Karpas-422 (cell line): ENCODE results near the gene TNFSF13. TPM values are rescaled to one million over a fixed set of nuclear protein-coding genes. Genes with fewer than 3 reads are reported as not detected.

Experiments used
- DNase-seq: peaks from one replicate; pipeline ENCODE4 v3.0.0-alpha.2; 2015
- H2AFZ ChIP-seq: fragments of 200-600 bp; sonication (generic); 2 replicates; pipeline ENCODE4 v1.6.1; 2014; ENCODE audit warnings: antibody characterized with exemption, low read length, mixed read lengths
- H3K27ac ChIP-seq: fragments of 200-600 bp; sonication (generic); 2 replicates; pipeline ENCODE4 v1.5.1; 2014; ENCODE audit warnings: mild to moderate bottlenecking, low read length, moderate library complexity
- H3K27me3 ChIP-seq: fragments of 200-600 bp; sonication (generic); 2 replicates; pipeline ENCODE4 v1.6.1; 2014; ENCODE audit warnings: low read length, mixed read lengths
- H3K36me3 ChIP-seq: fragments of 200-600 bp; sonication (generic); 2 replicates; pipeline ENCODE4 v1.6.1; 2014; ENCODE audit warnings: low read length, mixed read lengths; ENCODE audit not compliant: insufficient read depth
- H3K4me1 ChIP-seq: fragments of 200-600 bp; sonication (generic); 2 replicates; pipeline ENCODE4 v1.6.1; 2014; ENCODE audit warnings: mild to moderate bottlenecking, low read length, mixed read lengths
- H3K4me2 ChIP-seq: fragments of 200-600 bp; sonication (generic); 2 replicates; pipeline ENCODE4 v1.6.1; 2014; ENCODE audit warnings: low read length, low read depth, mild to moderate bottlenecking; ENCODE audit not compliant: poor library complexity, severe bottlenecking
- H3K4me3 ChIP-seq: fragments of 200-600 bp; sonication (generic); 2 replicates; pipeline ENCODE4 v1.5.1; 2014; ENCODE audit warnings: mild to moderate bottlenecking, antibody characterized with exemption, low read length, mixed read lengths
- H3K79me2 ChIP-seq: fragments of 200-600 bp; sonication (generic); 2 replicates; pipeline ENCODE4 v1.6.1; 2014; ENCODE audit warnings: mild to moderate bottlenecking, low read length, mixed read lengths
- H3K9ac ChIP-seq: fragments of 200-600 bp; sonication (generic); 2 replicates; pipeline ENCODE4 v1.6.0; 2014; ENCODE audit warnings: low read length
- H3K9me2 ChIP-seq: fragments of 200-600 bp; sonication (generic), shearing (Covaris generic); replicated peaks from 2 replicates; pipeline ENCODE4 v1.6.0; 2014; ENCODE audit warnings: mild to moderate bottlenecking, low read length, moderate library complexity; ENCODE audit not compliant: insufficient read depth
- H3K9me3 ChIP-seq: fragments of 300-700, 200-600 bp; sonication (generic); 2 replicates; pipeline ENCODE4 v1.6.1; 2014; ENCODE audit warnings: low read length, mixed read lengths
- H4K20me1 ChIP-seq: fragments of 200-600 bp; sonication (generic); 2 replicates; pipeline ENCODE4 v1.6.1; 2014; ENCODE audit warnings: mild to moderate bottlenecking, antibody characterized with exemption, low read length, low read depth; ENCODE audit not compliant: insufficient read depth
- total RNA-seq: library from RNA; depleted of rRNA; stranded (reverse); fragments of >200 nt; shearing (Covaris generic); gene quantifications from 2 replicates; pipeline ENCODE4 v1.2.3, GENCODE V29; 2014; ENCODE audit warnings: low replicate concordance

TNFSF13 gene
- total RNA-seq, 1 experiment from 2014 or later: 4.0 TPM

DNA sequence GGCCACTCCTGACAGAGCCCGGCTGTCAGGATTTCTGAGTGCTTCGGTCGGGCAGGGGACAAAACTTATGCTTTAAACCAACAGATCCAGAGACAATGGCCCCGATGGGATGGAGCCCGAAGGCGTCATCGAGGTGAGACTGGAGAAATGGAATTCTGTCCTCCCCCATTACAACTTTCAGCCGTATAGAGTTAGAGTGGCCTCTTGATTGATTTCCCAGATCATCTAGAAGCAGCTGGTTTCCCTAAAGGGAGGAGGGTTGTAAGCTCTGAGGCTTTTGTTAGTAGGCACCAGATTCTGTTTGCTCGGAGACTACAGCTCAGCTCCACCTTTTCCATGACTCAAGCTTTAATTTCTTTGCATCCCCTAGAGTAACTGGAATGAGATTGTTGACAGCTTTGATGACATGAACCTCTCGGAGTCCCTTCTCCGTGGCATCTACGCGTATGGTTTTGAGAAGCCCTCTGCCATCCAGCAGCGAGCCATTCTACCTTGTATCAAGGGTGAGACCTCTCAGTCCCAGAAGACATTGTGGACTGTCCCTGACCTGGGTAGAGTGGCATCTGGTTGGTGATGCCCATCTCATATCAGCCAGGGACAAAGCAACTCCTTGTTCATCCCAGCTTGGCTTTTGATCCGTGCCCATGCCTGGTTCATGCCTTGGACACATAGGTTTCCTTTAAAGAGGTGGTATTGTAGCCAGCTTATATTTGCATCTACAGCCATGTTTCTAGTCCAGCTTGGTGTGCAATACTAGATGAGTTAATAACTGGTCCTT lies 15.8 kb downstream of the TNFSF13 start:
- Histone ChIP-seq H3K9ac (peak overlapping the region; percentile 99), H3K9me2 (no peaks in the 10 kb centered on the region), H3K79me2 (peaks cover 38% of the 10 kb centered on the region), H2AFZ (no peak overlapping the region), H3K4me3 (peak overlapping the region; percentile 96), H3K9me3 (no peaks in the 10 kb centered on the region), H3K27me3 (no peaks in the 10 kb centered on the region), H4K20me1 (peaks cover 45% of the 10 kb centered on the region), H3K27ac (peak overlapping the region; percentile 91), H3K36me3 (peaks cover 61% of the 10 kb centered on the region), H3K4me2 (peak overlapping the region; percentile 81), H3K4me1 (peaks cover 61% of the 10 kb centered on the region)
- DNase-seq: no peak

DNA sequence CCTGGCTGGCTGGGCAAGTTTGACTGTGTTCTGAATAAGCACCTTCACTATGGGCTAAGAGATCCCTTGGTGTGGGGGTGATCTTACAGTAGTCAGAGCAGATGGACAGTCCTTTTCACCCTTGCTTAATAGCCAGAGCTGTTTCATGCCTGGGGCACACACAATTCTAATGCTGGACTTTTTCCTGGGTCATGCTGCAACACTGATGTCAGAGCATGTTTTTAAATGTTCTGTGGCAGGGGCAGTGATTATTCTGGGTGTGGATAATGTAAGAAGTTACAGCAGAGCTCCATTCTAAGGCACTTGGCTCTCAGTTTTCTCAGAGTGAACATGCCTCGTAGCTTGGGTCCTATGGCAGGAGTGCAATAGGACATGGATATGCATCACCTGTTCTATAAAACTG lies 16.9 kb downstream of the TNFSF13 start:
- no peak overlapping the region; the same call in 1 of the 2 replicates for H3K27ac ChIP-seq
- H3K9ac ChIP-seq: 0 out of 2 replicates have a peak overlapping the region, but pooled peaks have one; percentile 99
- H3K9me2 ChIP-seq: no peaks in the 10 kb centered on the region
- H3K4me2 ChIP-seq: peak overlapping the region; percentile 81
- H3K9me3 ChIP-seq: no peaks in the 10 kb centered on the region
- DNase-seq: no peak
- H2AFZ ChIP-seq: no peak overlapping the region
- H3K27me3 ChIP-seq: no peaks in the 10 kb centered on the region
- H4K20me1 ChIP-seq: peaks cover 45% of the 10 kb centered on the region
- no peak overlapping the region for H3K4me3 ChIP-seq
- H3K4me1 ChIP-seq: peaks cover 67% of the 10 kb centered on the region
- peaks cover 58% of the 10 kb centered on the region for H3K36me3 ChIP-seq
- peaks cover 38% of the 10 kb centered on the region for H3K79me2 ChIP-seq

DNA sequence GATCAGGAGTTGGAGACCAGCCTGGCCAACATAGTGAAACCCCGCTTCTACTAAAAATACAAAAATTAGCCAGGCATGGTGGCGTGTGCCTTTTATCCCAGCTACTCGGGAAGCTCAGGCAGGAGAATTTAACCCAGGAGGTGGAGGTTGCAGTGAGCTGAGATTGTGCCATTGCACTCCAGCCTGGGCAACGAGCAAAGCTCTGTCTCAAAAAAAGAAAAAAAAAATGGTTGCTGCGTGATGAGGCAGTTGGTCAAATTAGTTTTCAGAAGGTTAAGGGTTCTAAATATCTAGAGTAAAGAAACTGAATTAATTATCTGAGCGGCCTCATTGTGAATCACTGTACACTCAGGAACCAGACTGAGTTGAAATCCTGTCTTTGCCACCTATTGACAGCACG lies 17.4 kb downstream of the TNFSF13 start:
- peaks cover 45% of the 10 kb centered on the region for H4K20me1 ChIP-seq
- H3K9ac ChIP-seq: no peak overlapping the region

DNA sequence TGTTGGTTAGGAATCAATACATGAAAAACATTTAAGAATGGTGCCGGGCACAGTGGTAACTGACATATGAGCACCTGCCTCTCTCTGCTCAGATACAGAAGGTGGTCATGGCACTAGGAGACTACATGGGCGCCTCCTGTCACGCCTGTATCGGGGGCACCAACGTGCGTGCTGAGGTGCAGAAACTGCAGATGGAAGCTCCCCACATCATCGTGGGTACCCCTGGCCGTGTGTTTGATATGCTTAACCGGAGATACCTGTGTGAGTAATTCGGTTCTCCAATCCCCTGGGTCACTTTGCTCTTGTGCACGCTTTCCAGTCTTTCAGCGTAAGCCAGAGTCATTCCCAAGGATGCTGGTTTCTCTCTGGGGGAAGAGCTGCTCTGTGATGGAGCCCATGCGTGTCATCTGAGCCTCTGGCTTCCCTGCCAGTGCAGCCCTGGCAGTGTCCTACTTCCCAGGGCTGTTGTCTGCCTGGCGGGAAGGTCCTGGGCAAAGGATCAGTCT lies 17.9 kb downstream of the TNFSF13 start:
- Histone ChIP-seq H3K4me2 (no peak overlapping the region), H3K9me3 (no peaks in the 10 kb centered on the region), H3K4me1 (peaks cover 62% of the 10 kb centered on the region), H3K79me2 (peaks cover 34% of the 10 kb centered on the region), H3K4me3 (no peak overlapping the region), H3K27ac (no peak overlapping the region), H3K9me2 (no peaks in the 10 kb centered on the region), H3K36me3 (peaks cover 56% of the 10 kb centered on the region), H3K27me3 (no peaks in the 10 kb centered on the region), H3K9ac (no peak overlapping the region), H2AFZ (no peak overlapping the region), H4K20me1 (peaks cover 45% of the 10 kb centered on the region)
- DNase-seq: no peak

More for the DNA sequence above, 17.4 kb downstream of the TNFSF13 start:
- H3K4me3 ChIP-seq: no peak overlapping the region
- peaks cover 56% of the 10 kb centered on the region for H3K36me3 ChIP-seq
- no peak for DNase-seq
- H2AFZ ChIP-seq: no peak overlapping the region
- H3K4me1 ChIP-seq: peaks cover 67% of the 10 kb centered on the region
- H3K79me2 ChIP-seq: peaks cover 38% of the 10 kb centered on the region
- no peaks in the 10 kb centered on the region for H3K9me3 ChIP-seq
- no peak overlapping the region for H3K27ac ChIP-seq
- no peaks in the 10 kb centered on the region for H3K27me3 ChIP-seq
- H3K4me2 ChIP-seq: peak overlapping the region; percentile 81
- H3K9me2 ChIP-seq: no peaks in the 10 kb centered on the region

DNA sequence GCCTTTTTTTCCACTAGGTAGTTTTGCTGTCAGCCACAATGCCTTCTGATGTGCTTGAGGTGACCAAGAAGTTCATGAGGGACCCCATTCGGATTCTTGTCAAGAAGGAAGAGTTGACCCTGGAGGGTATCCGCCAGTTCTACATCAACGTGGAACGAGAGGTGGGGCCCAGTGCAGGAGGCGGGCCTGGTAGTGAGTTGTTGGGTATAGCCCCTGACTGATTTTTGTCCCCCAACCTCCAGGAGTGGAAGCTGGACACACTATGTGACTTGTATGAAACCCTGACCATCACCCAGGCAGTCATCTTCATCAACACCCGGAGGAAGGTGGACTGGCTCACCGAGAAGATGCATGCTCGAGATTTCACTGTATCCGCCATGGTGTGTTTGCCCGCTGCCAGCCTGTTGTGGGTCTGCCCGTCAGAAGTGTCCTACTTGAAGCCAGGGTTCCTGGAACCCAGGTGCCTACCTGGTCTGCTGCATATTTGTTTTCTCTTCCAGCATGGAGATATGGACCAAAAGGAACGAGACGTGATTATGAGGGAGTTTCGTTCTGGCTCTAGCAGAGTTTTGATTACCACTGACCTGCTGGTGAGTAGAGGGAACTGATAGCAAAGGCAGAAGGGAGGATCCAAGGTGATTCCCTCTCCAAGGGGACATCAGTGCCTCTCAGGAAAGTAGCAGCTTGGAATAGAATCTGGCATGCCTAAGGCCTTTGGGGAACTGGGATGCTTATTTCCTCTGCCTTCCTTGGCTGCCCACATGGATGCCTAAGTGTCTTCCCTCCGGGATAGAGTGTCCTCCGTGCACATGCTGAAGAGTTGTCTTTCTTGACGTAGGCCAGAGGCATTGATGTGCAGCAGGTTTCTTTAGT lies 19.0 kb downstream of the TNFSF13 start:
- no peaks in the 10 kb centered on the region for H3K9me3 ChIP-seq
- H3K9me2 ChIP-seq: no peaks in the 10 kb centered on the region
- H3K4me1 ChIP-seq: peaks cover 63% of the 10 kb centered on the region
- H4K20me1 ChIP-seq: peaks cover 45% of the 10 kb centered on the region
- H3K4me3 ChIP-seq: no peak overlapping the region
- DNase-seq: no peak
- peaks cover 28% of the 10 kb centered on the region for H3K79me2 ChIP-seq
- no peak overlapping the region for H3K4me2 ChIP-seq
- no peak overlapping the region for H2AFZ ChIP-seq
- H3K27me3 ChIP-seq: no peaks in the 10 kb centered on the region
- peaks cover 52% of the 10 kb centered on the region for H3K36me3 ChIP-seq
- no peak overlapping the region for H3K9ac ChIP-seq
- no peak overlapping the region for H3K27ac ChIP-seq

DNA sequence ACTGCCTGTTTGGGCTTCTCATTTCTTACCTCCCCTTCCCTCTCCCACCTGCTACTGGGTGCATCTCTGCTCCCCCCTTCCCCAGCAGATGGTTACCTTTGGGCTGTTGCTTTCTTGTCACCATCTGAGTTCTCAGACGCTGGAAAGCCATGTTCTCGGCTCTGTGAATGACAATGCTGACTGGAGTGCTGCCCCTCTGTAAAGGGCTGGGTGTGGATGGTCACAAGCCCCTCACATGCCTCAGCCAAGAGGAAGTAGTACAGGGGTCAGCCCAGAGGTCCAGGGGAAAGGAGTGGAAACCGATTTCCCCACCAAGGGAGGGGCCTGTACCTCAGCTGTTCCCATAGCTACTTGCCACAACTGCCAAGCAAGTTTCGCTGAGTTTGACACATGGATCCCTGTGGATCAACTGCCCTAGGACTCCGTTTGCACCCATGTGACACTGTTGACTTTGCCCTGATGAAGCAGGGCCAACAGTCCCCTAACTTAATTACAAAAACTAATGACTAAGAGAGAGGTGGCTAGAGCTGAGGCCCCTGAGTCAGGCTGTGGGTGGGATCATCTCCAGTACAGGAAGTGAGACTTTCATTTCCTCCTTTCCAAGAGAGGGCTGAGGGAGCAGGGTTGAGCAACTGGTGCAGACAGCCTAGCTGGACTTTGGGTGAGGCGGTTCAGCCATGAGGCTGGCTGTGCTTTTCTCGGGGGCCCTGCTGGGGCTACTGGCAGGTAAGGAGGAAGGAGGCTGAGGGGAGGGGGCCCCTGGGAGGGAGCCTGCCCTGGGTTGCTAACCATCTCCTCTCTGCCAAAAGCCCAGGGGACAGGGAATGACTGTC lies 20.7 kb downstream of the TNFSF13 start, which contains the start of gene CD68:
Gene CD68, plus strand, starts transcription at position 638 of the 833 bp plus-strand sequence. Its CDS starts 40 bp downstream, at position 678.
- Histone ChIP-seq H3K36me3 (peaks cover 38% of the 10 kb centered on the region), H3K9me3 (no peaks in the 10 kb centered on the region), H3K4me3 (no peak within 1 kb of the TSS), H3K27me3 (no peaks in the 10 kb centered on the region), H2AFZ (no peak within 1 kb of the TSS), H4K20me1 (peaks cover 32% of the 10 kb centered on the region), H3K4me1 (peaks cover 68% of the 10 kb centered on the region), H3K4me2 (no peak within 1 kb of the TSS), H3K9me2 (no peaks in the 10 kb centered on the region), H3K27ac (peak within 1 kb of the TSS; percentile 85), H3K79me2 (peaks cover 14% of the 10 kb centered on the region), H3K9ac (peak within 1 kb of the TSS; percentile 52)
- peak; percentile 96 for DNase-seq

DNA sequence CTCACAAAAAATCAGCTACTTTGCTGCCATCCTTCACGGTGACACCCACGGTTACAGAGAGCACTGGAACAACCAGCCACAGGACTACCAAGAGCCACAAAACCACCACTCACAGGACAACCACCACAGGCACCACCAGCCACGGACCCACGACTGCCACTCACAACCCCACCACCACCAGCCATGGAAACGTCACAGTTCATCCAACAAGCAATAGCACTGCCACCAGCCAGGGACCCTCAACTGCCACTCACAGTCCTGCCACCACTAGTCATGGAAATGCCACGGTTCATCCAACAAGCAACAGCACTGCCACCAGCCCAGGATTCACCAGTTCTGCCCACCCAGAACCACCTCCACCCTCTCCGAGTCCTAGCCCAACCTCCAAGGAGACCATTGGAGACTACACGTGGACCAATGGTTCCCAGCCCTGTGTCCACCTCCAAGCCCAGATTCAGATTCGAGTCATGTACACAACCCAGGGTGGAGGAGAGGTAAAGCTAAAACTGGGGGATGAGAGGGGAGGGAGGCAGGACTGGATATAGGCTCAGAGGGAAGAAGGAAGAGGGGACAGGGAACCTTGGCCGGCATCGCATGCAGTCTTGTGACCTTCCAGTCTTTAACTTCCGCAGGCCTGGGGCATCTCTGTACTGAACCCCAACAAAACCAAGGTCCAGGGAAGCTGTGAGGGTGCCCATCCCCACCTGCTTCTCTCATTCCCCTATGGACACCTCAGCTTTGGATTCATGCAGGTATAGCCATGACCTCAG lies 21.5 kb downstream of the TNFSF13 start:
- Histone ChIP-seq H3K36me3 (peaks cover 30% of the 10 kb centered on the region), H3K27ac (peak overlapping the region; percentile 85), H3K9me2 (no peaks in the 10 kb centered on the region), H3K4me3 (no peak overlapping the region), H3K4me1 (peaks cover 67% of the 10 kb centered on the region), H3K27me3 (no peaks in the 10 kb centered on the region), H2AFZ (no peak overlapping the region), H3K9me3 (no peaks in the 10 kb centered on the region), H3K79me2 (peaks cover 12% of the 10 kb centered on the region), H3K4me2 (no peak overlapping the region), H3K9ac (peak overlapping the region; percentile 52), H4K20me1 (peaks cover 24% of the 10 kb centered on the region)
- no peak for DNase-seq
